Activated naive CD8-positive, alpha-beta T cell treated with anti-CD3 and anti-CD28 coated beads, Interleukin-2, amount 10 ng/mL, durations not matched to agents 7 days and 5 days (primary cell): Measurements from ENCODE around the gene MGMT. TPM values are rescaled to one million over a fixed set of nuclear protein-coding genes. Genes with fewer than 3 reads are reported as not detected.

Source experiments
- ATAC-seq: fragments of 150-1000 bp; cut with Tn5 transposase; one replicate; pipeline ENCODE4 v1.10.0; 2021; ENCODE audit warnings: low read depth, moderate library complexity
- POLR2A ChIA-PET: fragments of 350-600 bp; sonication (Branson Sonifier 250); formaldehyde crosslinking; loops from one replicate; lab custom pipeline; 2021; ENCODE audit warnings: antibody characterized with exemption; lab: Charles Lee
- DNase-seq: peaks from one replicate; pipeline ENCODE4 v3.0.0; 2021
- H3K27ac Mint-ChIP-seq: one replicate; pipeline ENCODE4 v1.8.0; 2022; ENCODE audit warnings: mild to moderate bottlenecking, mixed read lengths
- H3K27me3 Mint-ChIP-seq: one replicate; pipeline ENCODE4 v1.8.0; 2022; ENCODE audit warnings: mild to moderate bottlenecking, moderate library complexity, mixed read lengths
- H3K36me3 Mint-ChIP-seq: one replicate; pipeline ENCODE4 v1.8.0; 2021; ENCODE audit warnings: mild to moderate bottlenecking, mixed read lengths
- H3K4me1 Mint-ChIP-seq: one replicate; pipeline ENCODE4 v1.8.0; 2021; ENCODE audit warnings: mixed read lengths
- H3K4me3 Mint-ChIP-seq: one replicate; pipeline ENCODE4 v1.8.0; 2022; ENCODE audit warnings: mild to moderate bottlenecking, moderate library complexity, mixed read lengths
- H3K9me3 Mint-ChIP-seq: one replicate; pipeline ENCODE4 v1.8.0; 2021; ENCODE audit warnings: mixed read lengths
- total RNA-seq, 2 experiments: library from RNA; stranded (reverse); gene quantifications; one replicate each; pipeline ENCODE4 v1.2.3, GENCODE V29; 2021

MGMT gene
- total RNA-seq, 2 experiments from 2014 or later: 24.0 to 24.7 TPM

GRCh38 chr10:129613377-129613980 lies 146.4 kb downstream of the MGMT start:
- Mint-ChIP-seq H3K4me1 (no peaks in the 10 kb centered on the region), H3K9me3 (peaks cover 6% of the 10 kb centered on the region), H3K27me3 (no peaks in the 10 kb centered on the region), H3K4me3 (no peak overlapping the region), H3K27ac (no peak overlapping the region), H3K36me3 (peaks cover 3% of the 10 kb centered on the region)
- POLR2A ChIA-PET: no interaction called here
- ATAC-seq (no peak), DNase-seq (no peak)

- H3K4me3 Mint-ChIP-seq: no peak overlapping the region
- no peak overlapping the region for H3K27ac Mint-ChIP-seq
- H3K36me3 Mint-ChIP-seq: peaks cover 3% of the 10 kb centered on the region
- H3K27me3 Mint-ChIP-seq: no peaks in the 10 kb centered on the region
- H3K9me3 Mint-ChIP-seq: peaks cover 7% of the 10 kb centered on the region
- no peak for ATAC-seq
- POLR2A ChIA-PET: no interaction called here
- H3K4me1 Mint-ChIP-seq: no peaks in the 10 kb centered on the region
- no peak for DNase-seq
These were observed 147.3 kb downstream of the MGMT start for GRCh38 chr10:129614341-129614740.

GRCh38 chr10:129615381-129615780 lies 148.3 kb downstream of the MGMT start:
- POLR2A ChIA-PET: no interaction called here
- H3K9me3 Mint-ChIP-seq: peaks cover 9% of the 10 kb centered on the region
- H3K4me3 Mint-ChIP-seq: no peak overlapping the region
- H3K27ac Mint-ChIP-seq: no peak overlapping the region
- DNase-seq (no peak), ATAC-seq (no peak)
- no peaks in the 10 kb centered on the region for H3K27me3 Mint-ChIP-seq
- H3K4me1 Mint-ChIP-seq: no peaks in the 10 kb centered on the region
- peaks cover under 1% of the 10 kb centered on the region for H3K36me3 Mint-ChIP-seq

DNA sequence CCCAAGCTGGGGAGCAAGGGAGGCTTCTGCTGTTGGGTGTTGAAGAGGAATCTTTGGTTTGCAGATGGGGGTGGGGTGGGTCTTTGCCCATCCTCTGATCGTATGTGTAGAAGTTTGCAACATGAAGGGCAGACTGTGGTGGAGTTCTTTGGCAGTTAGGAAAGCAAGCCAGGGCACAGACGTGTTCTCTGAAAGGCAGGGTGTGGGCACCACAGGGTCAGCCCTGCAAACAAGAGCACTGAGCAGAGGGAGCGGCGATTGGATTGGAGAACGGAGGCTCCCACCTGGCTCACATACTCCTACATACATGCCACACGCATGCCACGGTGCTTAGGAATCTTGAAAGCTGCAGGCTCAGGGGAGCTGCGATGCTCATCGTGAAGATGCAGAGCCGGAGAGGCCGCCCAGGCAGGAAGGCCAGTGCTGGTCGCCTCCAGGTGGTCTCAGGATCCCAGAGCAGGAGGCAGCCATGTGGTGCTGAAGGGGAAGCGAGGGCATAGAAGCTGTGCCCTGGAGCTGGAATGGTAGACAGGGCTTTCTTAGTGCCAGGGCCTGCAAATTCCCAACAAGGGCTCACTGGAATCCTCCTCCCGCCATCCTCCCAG lies 149.0 kb downstream of the MGMT start:
- no peak for DNase-seq
- POLR2A ChIA-PET: no interaction called here

GRCh38 chr10:129617768-129618167 lies 150.7 kb downstream of the MGMT start:
- POLR2A ChIA-PET: no interaction called here
- H3K4me1 Mint-ChIP-seq: no peaks in the 10 kb centered on the region
- no peak for DNase-seq
- H3K27me3 Mint-ChIP-seq: no peaks in the 10 kb centered on the region
- H3K36me3 Mint-ChIP-seq: no peaks in the 10 kb centered on the region
- peaks cover 14% of the 10 kb centered on the region for H3K9me3 Mint-ChIP-seq
- no peak overlapping the region for H3K27ac Mint-ChIP-seq
- H3K4me3 Mint-ChIP-seq: no peak overlapping the region
- no peak for ATAC-seq

More for the DNA sequence above, 149.0 kb downstream of the MGMT start:
- Mint-ChIP-seq H3K4me1 (no peaks in the 10 kb centered on the region), H3K4me3 (no peak overlapping the region), H3K9me3 (peaks cover 10% of the 10 kb centered on the region), H3K36me3 (no peaks in the 10 kb centered on the region), H3K27ac (no peak overlapping the region), H3K27me3 (no peaks in the 10 kb centered on the region)
- no peak for ATAC-seq

- no peaks in the 10 kb centered on the region for H3K27me3 Mint-ChIP-seq
- no peak overlapping the region for H3K4me3 Mint-ChIP-seq
- POLR2A ChIA-PET: no interaction called here
- H3K9me3 Mint-ChIP-seq: peaks cover 18% of the 10 kb centered on the region
- H3K36me3 Mint-ChIP-seq: peaks cover 4% of the 10 kb centered on the region
- no peaks in the 10 kb centered on the region for H3K4me1 Mint-ChIP-seq
- ATAC-seq (no peak), DNase-seq (no peak)
- no peak overlapping the region for H3K27ac Mint-ChIP-seq
These were observed 154.0 kb downstream of the MGMT start for GRCh38 chr10:129621062-129621461.

GRCh38 chr10:129621693-129622092 lies 154.7 kb downstream of the MGMT start:
- ATAC-seq (no peak), DNase-seq (no peak)
- Mint-ChIP-seq H3K27ac (no peak overlapping the region), H3K4me3 (no peak overlapping the region), H3K4me1 (no peaks in the 10 kb centered on the region), H3K36me3 (peaks cover 4% of the 10 kb centered on the region), H3K27me3 (no peaks in the 10 kb centered on the region), H3K9me3 (peaks cover 18% of the 10 kb centered on the region)
- POLR2A ChIA-PET: no interaction called here

DNA sequence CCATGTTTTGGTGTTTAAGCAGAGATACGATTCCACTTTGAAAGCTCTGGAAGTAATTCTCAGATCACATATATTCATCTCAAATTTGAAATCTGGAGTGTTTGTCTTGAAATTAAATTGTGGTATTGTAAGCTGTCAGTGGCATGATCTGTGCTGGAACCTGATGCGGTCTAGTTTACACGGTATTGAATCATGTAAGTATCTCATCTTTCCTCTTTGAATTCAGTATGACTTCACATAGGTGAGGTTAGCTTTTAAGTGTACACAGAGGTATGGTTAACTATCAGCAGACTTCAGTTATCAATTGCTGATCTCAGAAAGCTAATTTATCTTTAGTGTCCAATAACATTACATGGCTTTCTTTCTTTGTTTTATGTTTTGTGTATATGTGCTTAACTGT lies 155.2 kb downstream of the MGMT start:
- POLR2A ChIA-PET: no interaction called here
- Mint-ChIP-seq H3K4me1 (peaks cover under 1% of the 10 kb centered on the region), H3K4me3 (no peak overlapping the region), H3K27me3 (no peaks in the 10 kb centered on the region), H3K36me3 (peaks cover 4% of the 10 kb centered on the region), H3K27ac (no peak overlapping the region), H3K9me3 (peaks cover 15% of the 10 kb centered on the region)
- DNase-seq (no peak), ATAC-seq (no peak)

DNA sequence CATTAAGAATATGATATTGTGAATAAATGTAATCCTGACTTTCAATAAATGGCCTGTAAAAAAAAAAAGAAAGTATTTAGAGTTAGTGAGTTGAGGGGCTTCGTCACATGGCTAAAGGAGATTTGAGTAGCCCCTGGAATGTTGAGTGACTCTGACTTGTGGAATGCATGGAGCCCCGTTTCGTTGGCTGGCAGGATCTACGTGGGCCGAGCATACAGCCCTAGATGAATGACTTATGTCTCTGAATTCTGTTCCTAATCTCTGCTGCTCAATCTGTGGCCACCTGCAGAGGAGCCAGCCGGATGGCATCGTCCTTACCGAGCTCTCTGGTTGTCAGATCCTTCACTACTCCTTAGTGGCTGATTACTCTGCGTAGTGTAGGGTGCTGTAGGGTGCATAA lies 155.7 kb downstream of the MGMT start:
- ATAC-seq: no peak

DNA sequence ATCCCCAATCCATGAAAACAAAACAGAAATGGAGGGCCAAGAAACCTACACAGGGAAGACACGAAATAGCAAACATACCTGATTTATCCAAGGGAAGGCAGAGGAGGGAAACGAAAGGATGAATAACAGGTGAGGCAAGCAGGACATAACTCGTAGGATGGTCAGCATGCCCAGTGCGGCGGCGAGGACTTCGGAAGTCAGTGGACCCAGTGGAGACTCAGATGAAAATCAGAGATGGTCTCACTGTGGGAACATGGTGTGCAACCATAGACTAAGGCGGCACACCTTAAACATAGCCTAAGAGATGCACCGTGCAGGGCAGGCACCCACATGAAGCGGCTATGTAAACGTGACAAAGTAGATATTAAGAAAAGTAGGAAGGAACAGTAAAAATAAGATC lies 157.5 kb downstream of the MGMT start:
- H3K4me1 Mint-ChIP-seq: peaks cover 2% of the 10 kb centered on the region
- no peaks in the 10 kb centered on the region for H3K27me3 Mint-ChIP-seq
- ATAC-seq (no peak), DNase-seq (no peak)
- peaks cover 10% of the 10 kb centered on the region for H3K36me3 Mint-ChIP-seq
- no peak overlapping the region for H3K4me3 Mint-ChIP-seq
- no peak overlapping the region for H3K27ac Mint-ChIP-seq
- POLR2A ChIA-PET: no interaction called here
- peaks cover 14% of the 10 kb centered on the region for H3K9me3 Mint-ChIP-seq

More for the DNA sequence above, 155.7 kb downstream of the MGMT start:
- Mint-ChIP-seq H3K36me3 (peaks cover 4% of the 10 kb centered on the region), H3K27ac (no peak overlapping the region), H3K4me3 (no peak overlapping the region), H3K4me1 (peaks cover 2% of the 10 kb centered on the region), H3K27me3 (no peaks in the 10 kb centered on the region), H3K9me3 (peaks cover 15% of the 10 kb centered on the region)
- POLR2A ChIA-PET: no interaction called here
- DNase-seq: no peak

GRCh38 chr10:129626309-129626708 lies 159.3 kb downstream of the MGMT start:
- Mint-ChIP-seq H3K4me1 (peaks cover 2% of the 10 kb centered on the region), H3K27ac (no peak overlapping the region), H3K9me3 (peaks cover 14% of the 10 kb centered on the region), H3K36me3 (peaks cover 16% of the 10 kb centered on the region), H3K4me3 (no peak overlapping the region), H3K27me3 (no peaks in the 10 kb centered on the region)
- DNase-seq: no peak
- no peak for ATAC-seq
- POLR2A ChIA-PET: no interaction called here

DNA sequence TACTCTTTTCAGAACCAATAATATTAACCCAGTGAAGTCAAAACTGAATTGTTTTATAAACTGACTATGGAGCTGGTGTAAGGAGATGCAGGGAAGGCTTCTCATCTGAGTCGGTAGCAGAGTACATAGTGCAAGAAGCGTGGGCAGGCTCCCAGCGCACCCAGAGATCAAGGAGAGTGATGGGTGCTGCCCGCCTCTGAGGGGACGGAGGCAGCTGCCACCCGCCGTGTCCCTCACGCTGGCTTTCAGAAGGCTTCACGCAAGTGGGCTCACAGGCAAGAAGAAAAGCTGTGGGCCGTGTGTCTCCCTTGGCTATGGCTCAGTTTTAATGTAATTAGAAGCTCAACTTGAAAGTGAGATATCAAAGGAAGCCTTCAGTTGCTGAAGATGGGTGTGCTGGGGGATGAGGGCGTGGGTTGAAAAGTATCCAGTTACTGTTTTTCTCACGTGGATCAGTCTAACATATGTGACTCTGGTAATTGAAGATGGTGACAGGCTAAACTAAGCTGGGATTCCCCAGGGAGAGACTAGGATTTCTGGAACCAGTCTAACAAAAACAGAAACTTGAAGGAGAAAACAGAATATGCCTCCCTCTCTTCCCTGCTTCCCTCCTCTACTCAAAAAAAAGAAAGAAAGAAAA lies 159.9 kb downstream of the MGMT start:
- H3K27me3 Mint-ChIP-seq: no peaks in the 10 kb centered on the region
- H3K27ac Mint-ChIP-seq: no peak overlapping the region
- H3K4me3 Mint-ChIP-seq: no peak overlapping the region
- peaks cover 2% of the 10 kb centered on the region for H3K4me1 Mint-ChIP-seq
- POLR2A ChIA-PET: no interaction called here
- ATAC-seq (no peak), DNase-seq (no peak)
- peaks cover 12% of the 10 kb centered on the region for H3K9me3 Mint-ChIP-seq
- peaks cover 16% of the 10 kb centered on the region for H3K36me3 Mint-ChIP-seq

DNA sequence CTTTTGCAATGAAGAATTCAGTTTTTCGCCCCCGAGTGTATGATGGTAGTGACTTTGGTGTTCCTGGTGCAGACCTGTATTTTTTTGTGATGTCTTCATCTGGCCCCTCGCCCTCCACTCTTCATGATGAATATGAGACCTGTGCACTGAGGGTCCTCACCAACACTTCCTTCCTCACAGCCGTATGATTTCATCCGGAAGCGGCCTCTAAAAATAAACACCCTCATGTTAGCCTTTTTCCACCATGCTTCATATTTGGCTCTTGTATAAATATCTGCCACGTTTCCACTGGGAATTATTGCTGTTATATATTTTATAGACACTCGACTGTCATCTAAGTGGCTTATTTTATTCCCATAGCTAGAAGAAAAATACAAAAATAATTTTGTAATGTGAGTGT lies 160.4 kb downstream of the MGMT start:
- H3K4me3 Mint-ChIP-seq: no peak overlapping the region
- H3K4me1 Mint-ChIP-seq: peaks cover 2% of the 10 kb centered on the region
- POLR2A ChIA-PET: no interaction called here
- no peak for DNase-seq
- H3K27ac Mint-ChIP-seq: no peak overlapping the region
- ATAC-seq: no peak
- peaks cover 16% of the 10 kb centered on the region for H3K36me3 Mint-ChIP-seq
- no peaks in the 10 kb centered on the region for H3K27me3 Mint-ChIP-seq
- H3K9me3 Mint-ChIP-seq: peaks cover 12% of the 10 kb centered on the region

DNA sequence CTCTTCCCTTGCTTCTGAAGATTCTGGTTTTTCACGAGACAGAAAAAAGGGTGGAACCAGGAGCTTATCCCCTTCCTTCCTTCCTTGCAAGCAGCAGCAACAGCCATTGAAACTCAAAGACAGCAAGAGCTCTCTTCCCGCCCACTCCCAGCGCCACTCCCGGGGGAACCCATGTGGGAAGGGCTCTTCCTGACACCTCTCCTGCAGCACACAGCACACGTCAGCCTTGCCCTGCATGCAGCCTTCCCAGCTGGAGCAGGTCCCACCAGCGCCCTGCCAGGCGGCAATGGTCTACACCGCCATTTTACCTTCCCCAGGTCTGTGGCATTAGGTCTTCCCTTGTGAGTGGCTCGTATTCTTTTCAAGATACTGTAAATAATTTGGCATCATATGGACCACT lies 161.8 kb downstream of the MGMT start:
- POLR2A ChIA-PET: no interaction called here
- Mint-ChIP-seq H3K9me3 (peaks cover 16% of the 10 kb centered on the region), H3K4me3 (no peak overlapping the region), H3K4me1 (peaks cover 2% of the 10 kb centered on the region), H3K27ac (no peak overlapping the region), H3K27me3 (no peaks in the 10 kb centered on the region), H3K36me3 (peaks cover 18% of the 10 kb centered on the region)
- ATAC-seq (no peak), DNase-seq (no peak)
